HG03520 (cell line): ENCODE results near the gene IL23R.
"Not testable (repeated sequence)": the region's sequence is repeated elsewhere in the genome, so short reads cannot be mapped to it uniquely, and the experiment has no call there.

Experiments
- ATAC-seq: cut with Tn5 transposase; IDR thresholded peaks from one replicate; pipeline ENCODE4 v1.9.1; 2021; ENCODE audit warnings: mild to moderate bottlenecking, moderate library complexity; ENCODE audit not compliant: unreplicated experiment

IL23R gene, protein sequence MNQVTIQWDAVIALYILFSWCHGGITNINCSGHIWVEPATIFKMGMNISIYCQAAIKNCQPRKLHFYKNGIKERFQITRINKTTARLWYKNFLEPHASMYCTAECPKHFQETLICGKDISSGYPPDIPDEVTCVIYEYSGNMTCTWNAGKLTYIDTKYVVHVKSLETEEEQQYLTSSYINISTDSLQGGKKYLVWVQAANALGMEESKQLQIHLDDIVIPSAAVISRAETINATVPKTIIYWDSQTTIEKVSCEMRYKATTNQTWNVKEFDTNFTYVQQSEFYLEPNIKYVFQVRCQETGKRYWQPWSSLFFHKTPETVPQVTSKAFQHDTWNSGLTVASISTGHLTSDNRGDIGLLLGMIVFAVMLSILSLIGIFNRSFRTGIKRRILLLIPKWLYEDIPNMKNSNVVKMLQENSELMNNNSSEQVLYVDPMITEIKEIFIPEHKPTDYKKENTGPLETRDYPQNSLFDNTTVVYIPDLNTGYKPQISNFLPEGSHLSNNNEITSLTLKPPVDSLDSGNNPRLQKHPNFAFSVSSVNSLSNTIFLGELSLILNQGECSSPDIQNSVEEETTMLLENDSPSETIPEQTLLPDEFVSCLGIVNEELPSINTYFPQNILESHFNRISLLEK

DNA sequence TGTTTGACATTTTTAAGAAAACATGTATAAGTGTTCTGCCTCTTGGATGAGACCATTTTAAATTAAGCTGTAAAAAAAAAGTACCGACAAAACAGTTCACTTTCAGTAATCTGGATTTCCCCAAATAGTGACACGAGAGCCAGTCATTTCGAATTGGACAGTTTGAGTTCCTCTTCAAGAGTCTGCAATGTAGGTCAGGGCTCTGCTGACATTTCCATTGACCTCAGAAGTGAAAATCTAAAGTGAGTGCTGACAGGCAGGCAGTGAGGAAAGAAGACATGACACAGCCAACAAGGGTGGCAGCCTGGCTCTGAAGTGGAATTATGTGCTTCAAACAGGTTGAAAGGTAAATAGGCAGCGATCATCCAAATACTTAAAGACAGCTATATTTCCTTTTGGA lies at the start of gene IL23R:
TSS of gene IL23R (plus strand) at position 259 of the 400 bp plus-strand sequence. CDS start 1,667 bp downstream, outside the sequence.
- ATAC-seq, result peak; percentile 85

DNA sequence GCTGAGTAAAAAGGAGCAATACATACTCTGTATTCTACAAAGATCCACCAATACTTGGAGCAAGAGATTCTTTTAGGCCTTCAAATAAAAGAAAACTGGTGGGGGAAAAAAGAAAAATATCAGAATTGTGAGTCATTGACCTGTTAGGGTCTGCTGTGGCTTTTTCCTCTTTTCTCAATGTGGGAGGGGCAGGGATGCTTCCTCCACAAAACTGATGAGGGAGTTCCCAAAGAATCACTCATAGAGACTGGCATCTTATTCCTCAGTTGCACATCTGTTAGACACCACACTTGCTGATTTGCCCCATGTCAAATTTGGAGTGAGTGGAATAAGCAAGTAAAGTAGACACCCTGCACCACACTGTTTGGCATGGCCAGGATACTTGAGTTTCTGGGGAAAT lies 48.1 kb upstream of the IL23R start:
- no peak for ATAC-seq

DNA sequence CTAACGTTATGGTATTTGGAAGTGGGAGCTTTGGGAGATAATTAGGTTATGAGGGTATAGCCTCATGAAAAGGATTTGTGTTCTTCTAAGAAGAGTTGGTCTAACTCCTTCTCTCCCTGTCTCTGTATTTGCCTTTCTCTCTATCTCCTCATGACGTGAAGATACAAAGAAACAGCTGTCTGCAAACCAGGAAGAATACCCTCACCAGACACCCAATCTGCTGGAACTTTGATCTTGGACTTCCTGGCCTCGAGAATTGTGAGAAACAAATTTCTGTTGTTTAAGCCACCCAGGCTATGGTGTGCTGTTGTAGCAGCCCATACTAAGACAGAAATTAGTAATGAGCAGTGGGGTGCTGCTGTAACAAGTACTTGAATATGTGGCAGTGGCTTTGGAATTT lies 47.6 kb upstream of the IL23R start:
- no peak for ATAC-seq

DNA sequence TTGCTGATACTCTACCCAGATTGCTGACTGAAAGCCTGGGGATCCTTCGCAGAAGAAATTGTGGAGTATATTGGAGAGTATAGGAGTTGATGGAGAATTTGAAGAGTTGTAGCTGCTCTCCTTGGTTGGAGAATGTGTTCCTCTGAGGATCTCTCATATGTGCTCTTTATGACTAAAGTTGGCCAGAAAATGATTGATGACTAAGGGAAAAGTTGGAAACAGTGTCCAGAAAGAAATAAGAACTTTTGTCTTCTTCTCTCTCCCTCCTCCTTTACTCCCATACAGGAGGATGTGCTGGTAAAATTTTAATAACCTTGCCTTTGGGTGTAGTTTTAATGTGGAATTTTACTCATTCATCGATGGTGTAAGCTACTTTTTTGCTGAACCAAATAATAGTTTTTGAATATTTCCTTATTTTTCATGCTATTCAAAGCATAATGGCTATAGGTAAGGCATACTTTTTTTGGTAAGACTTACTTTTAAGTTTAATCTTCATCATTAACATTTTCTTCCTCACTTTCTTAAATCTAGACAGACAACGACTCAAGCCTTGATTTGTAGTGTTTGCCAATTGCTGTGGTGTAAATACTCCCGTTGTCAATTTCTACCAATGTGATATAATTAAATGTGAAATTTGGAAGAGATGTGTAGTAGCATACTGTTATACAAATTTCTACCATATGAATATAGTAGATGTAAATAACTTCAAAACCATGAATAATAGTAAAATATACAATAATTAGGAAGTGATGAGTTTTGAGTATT lies 45.2 kb upstream of the IL23R start:
- no peak for ATAC-seq

DNA sequence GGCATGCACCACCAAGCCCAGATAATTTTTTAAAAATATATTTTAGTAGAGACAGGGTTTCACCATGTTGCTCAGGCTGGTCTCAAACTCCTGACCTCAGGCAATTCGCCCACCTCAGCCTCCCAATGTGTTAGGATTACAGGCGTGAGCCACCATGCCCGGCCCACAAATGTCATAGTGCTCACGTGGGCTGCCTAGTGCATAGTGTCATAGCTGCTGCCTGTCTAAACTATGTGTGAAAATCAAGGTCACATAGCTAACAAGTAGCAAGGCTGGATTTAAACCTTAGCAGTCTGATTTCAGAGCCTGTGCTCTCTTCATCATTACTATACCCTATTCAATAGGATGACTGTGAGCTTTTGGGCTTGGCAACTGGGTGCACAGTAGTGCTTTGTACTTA lies 41.8 kb upstream of the IL23R start:
- ATAC-seq, result no peak

DNA sequence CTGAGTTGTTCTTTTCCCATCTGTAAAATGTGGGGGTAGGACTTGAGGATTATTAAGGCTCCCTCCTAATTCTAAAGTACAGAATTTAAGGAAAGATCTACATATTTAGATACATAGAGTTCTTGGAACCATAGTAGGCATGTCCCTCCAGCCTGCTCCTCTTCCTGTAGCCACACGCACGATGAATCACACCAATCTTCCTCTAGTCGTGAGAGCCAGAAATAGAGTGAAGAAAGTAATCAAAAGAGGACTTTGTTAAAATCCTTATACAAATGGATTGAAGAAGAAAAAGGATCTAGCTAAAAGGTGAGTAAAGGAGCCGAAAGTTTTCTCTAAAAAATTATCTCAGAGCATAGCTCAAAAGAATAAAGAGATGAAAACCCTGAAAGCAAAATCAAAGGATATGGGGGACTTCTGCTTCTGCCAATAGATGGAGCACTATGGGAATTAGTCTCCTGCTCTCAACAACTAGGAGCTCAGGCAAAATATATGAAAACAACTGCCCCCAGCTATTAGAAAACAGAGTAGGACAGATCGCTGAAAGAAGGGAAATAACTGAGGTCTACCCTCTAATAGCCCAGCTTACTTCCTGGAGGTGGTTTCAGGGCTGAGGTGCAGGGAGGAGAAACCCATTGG lies 40.0 kb upstream of the IL23R start:
- ATAC-seq, result no peak

DNA sequence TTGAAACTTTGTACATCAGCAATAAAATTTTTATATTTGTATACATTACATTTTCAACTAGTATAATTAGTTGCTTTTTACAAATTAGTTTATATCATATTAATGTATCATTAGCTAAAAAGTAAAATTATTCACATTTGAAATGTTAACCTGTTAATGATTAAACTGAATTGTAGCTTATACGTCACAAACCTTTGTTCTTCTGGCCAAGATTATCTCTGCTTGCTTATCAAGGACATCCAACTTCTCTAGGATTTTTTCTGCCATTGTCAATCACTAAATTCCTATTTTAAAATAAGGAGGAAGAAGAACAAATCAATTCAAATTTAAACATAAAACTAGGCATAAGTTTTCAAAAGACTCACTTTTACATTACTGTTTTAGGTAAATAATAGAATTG lies 39.3 kb upstream of the IL23R start:
- ATAC-seq, result no peak

DNA sequence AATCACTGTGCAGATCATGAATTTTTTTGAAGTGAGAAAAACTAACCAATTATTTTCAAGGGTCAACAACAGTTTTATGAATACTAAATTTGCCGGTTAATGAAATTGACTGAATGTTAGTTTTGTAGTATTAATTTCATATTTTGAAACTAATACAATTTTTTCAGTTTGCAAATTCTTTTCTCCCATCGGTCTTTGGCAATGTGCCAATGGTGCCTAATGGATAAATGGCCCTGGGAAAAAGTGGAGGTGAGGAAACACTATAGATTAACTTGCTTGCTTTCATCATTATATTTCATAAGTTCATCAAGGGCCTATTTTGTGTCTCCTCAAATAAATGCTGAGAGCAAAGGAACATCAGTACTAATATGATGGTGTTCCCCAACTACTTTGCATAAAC lies 35.6 kb upstream of the IL23R start:
- ATAC-seq, result no peak

DNA sequence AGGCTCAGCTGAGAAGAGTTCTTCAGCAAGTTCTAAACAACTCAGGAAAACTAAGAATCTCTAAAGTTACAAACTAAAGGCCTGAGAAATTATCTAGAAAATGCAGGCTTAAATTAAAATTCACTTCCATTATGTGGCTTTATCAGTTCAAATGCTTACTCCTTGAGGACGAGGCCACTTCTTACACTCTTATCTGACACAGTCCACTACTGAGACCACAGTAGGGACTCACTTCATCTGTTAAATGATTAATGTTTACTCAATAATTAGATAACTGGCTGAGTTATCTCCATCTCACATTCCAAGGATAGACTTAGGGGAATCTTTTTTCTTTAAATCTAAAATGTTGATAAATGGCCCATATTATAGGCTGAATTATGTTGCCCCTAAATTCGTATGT lies 33.1 kb upstream of the IL23R start:
- no peak for ATAC-seq

DNA sequence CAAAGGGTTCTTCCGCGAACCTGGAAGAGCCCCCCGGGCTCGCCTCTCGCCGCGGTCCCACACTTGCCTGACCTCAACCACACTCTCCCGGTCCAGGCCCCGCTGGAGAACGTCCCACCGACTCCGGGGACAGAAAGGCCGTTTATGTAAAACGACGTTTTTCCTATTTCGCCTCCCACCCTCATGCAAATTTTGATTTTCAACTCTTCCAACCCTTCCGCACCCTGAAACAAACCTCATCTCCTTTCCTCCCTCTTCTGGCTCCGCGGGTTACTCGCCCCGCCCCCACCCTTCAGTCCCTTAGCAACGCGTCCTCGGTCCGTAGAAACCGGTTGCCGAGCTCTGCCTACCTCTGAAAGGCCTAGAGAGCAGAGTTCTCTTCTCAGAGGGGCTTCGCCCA lies 31.6 kb upstream of the IL23R start, which contains the start of gene C1orf141:
TSS of gene C1orf141 (minus strand) at position 276 of the 400 bp plus-strand sequence. CDS start 7,730 bp downstream, outside the sequence.
- no peak for ATAC-seq

DNA sequence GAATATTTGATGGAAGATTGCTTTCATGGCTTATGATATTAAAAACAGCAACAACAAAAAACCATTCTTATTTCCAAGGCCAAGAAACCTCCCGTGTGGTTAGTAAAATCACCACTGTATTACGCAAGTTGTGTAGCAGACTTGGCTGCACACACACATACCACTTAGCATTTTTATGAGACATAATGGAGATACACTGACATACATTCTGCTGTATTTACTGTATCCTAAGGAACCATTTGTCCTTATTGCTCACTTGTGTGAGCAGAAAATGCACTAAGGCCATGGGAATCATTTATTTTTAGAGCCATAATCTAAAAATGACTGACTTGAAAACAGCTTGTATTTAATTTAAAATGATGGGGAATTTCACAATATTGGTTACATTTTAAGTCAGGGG lies 30.9 kb upstream of the IL23R start:
- ATAC-seq, result no peak

DNA sequence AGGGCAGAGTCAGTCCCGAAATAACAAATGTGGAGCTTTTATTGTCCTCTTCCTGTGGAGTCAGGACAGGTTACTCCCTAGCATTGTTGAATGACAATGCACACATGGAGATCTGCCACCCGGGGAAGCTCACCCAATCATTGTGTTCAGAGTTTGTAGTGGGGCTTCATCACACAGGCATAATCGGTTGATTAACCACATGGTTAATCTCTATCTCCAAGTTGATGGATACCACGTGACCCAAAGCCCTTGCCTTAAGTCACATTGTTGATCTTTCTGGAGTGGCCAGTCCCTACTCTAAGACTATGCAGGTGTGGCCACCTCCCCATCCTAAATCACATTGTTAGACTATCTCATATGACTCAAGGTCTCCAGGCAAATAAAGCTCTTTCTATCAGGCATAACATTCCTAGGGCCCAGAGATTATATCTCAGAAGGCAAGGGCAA lies 28.9 kb upstream of the IL23R start:
- ATAC-seq, result no peak

DNA sequence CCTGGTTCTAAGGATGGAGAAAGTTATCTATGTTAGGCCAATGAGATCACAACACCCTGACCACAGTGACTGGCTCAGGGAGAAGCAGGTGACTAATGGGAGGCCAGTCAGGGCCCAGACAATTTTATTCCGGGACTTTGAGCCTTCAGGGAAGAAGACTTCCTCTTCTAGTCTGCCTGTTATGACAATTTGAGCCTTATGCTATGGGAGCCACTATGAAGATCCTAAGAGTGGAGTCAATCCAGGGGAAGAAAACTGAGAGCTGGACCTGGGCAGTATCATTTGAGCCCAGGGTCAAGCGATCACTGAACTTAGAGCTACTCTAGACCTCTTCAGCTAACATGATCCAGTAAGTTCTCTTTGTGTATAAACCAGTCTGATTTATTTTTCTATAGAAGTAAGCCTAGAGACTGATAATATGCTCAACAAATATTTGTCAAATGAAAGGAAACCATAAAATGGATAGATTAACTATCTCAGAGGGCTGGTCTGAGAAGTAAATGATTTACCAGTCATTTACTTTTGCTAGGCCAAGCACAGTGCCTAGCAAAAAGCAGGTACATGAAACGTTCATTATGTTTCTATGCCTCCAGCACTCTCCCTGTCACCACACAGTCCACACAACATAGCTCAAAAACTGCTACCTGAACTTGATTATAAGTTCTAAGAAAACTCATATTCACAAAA lies 27.3 kb upstream of the IL23R start:
- ATAC-seq, result no peak

DNA sequence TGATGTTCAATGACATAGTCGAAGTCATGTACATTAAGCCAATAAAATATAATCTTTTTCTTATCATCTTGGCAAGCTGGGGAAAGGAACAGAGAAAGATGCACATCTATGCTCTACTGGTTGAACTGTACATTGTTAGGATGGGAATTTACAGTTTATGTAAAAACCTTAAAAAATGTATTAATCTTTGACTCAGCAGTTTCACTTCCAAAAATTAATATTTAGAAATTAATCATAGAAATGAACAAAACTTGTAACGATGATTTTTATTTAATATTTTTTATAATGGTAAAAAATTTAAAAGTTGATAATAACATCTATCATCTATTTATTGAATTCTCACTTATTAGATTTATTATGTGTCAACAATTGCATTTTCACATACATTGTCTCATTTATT lies 25.8 kb upstream of the IL23R start:
- ATAC-seq, result no peak

DNA sequence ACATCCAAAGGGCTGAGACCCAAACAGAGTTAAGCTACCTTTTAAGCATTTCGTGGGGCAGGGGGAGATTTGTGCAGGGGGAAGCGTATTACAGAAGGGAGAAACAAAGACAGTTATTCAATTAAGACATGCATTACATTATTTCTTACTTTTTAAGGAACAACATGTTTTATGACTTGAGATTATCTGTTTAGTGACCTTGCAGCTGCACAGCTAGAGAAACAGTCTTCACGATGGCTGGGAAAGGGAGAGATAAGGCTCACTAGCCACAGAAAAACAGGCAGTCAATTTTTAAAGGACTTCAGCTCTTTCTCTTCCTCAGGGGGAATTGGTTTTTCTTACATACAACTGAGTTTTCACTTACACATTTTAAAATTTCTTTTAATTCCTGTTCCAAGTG lies 24.4 kb upstream of the IL23R start:
- ATAC-seq, result not testable (repeated sequence)

DNA sequence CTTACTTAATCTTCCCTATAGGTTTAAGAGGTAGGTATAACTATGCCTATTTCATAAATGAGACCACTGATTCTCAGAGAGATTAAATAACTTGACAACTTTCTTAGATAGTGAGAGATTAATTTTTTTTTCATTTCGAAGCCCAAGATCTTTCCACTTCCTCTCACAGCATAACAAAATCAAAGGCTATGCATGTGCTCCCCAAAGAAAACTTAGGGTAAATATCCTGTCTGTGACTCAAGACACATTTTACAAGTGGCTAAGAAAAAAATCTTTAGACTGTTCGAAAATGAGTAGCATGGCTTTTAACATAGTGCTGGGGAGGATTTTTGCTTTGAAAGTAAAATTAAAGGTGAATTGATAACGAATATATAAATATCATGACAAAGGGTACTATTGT lies 23.3 kb upstream of the IL23R start:
- no peak for ATAC-seq

DNA sequence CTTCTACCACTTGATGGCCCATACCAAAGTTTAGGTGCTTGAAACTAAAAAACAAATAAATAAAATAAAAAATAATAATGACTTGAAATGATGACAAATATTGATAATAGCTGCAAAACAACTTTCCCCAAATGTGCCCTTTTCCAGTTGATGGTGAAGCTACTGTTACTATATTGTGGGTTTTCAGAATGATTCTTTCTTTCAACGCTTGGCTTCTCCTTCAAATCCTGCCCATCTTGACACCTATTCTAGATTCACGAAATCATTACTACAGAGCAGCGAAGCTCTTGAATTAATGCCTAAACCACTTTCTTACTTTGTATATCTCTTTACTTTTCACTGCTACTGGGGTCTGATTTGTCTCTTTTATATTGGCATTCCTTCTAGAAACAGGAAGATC lies 22.3 kb upstream of the IL23R start:
- no peak for ATAC-seq

DNA sequence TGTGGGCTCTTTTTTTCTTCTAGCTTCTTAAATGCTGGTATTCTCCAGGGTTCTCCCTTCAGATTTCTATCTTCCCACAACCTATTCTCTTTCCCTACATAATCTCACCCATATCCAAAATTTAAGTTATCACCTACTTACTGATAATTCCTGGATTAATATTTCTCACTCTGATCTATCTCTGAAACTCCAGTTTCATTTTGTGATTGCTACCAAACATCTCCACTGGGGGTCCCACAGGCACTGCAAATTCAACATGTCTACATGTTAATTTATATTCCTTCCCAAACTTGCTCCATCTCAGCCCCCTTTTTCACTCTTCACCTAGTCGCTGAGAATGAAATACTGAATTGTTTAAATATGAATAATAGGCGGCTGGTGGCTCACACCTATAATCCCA lies 21.6 kb upstream of the IL23R start:
- no peak for ATAC-seq

DNA sequence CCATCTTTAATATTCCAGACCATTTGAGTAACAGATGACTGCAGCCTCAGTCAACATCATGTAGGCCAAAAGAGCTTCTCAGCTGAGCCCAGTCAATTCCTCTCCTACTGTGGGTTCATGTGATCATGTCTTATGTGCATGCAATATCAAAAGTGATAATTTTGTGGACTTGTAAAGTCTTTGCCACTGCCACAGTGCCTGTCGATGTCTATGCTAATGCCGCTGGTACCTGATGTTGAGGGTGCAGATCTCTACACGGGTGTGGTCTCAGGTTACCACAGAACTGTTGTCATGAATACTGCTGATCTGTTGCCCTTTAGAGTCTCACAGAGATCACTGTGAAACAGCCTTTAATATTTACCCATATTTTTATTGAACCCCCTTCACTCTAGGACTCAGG lies 20.2 kb upstream of the IL23R start:
- no peak for ATAC-seq

DNA sequence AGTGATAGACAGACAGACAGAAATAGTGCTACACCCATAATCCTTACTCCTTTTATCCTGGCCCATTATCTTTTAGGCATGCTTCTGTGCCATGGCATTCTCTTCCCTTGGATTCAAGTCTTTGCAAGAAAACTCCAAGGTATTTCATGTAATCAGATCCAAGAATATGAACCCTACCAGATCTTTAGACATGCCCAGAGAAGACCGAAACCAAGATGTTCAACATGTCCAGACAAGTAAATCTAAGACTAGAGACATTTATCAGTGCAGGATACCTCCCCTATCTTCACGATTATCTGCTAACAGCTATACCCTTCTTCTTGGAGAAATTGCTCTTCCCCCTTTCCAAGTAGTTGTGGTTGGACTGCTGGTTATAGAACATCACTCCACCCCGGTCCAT lies 19.7 kb upstream of the IL23R start:
- no peak for ATAC-seq

DNA sequence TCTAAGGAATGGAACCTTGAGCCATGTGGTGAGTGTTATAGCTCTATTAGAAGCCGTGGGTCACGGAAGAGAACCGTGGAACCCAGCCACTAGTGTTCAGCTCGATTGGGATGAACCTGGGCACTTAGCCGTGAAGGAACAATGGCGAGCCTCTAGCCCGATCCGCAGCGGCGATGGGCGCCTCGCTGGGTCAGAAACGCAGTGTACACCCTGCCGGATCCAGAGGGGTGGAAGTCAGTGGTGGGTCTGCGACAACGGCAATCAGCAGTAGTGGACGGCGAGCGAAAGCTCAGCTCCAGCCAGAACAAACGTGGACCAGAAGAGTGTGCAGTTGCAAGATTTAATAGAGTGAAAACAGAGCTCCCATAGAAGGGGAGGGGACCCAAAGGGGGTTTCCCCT lies 18.3 kb upstream of the IL23R start:
- not testable (repeated sequence) for ATAC-seq
